ENCODE data around the gene RGS16.

- no peak for TF ChIP-seq LARP7 (IDR thresholded peaks at IDR 0.05)
- TF ChIP-seq EZH2 (IDR thresholded peaks at IDR 0.05; ENCODE audit: borderline replicate concordance, low read depth, low read length) = no peak
- no peak for TF ChIP-seq ZMIZ1 (IDR thresholded peaks at IDR 0.05; ENCODE audit: low read depth in 2 of 2, low read length in 2 of 2)
- TF ChIP-seq E2F4 (CRISPR knock-in tag; IDR thresholded peaks at IDR 0.05; ENCODE audit: low read depth) = no peak
- no peak for TF ChIP-seq ZBTB49 (CRISPR knock-in tag; IDR thresholded peaks at IDR 0.05; ENCODE audit: borderline replicate concordance)
- TF ChIP-seq POLR2A (conservative IDR thresholded peaks at IDR 0.05) = no peak
- no peak for TF ChIP-seq ADNP (tag; IDR thresholded peaks at IDR 0.05)
- TF ChIP-seq DPF2 (IDR thresholded peaks at IDR 0.05) = no peak
- no peak for TF ChIP-seq ZNF592 (IDR thresholded peaks at IDR 0.05)
- TF ChIP-seq GABPB1 (CRISPR knock-in tag; IDR thresholded peaks at IDR 0.05) = no peak
- no peak for TF ChIP-seq BRCA1 (IDR thresholded peaks at IDR 0.05)
- TF ChIP-seq BRCA1 (CRISPR knock-in tag; IDR thresholded peaks at IDR 0.05) = no peak
- no peak for TF ChIP-seq CC2D1A (IDR thresholded peaks at IDR 0.05)
Measured at GRCh38 chr1:182649041-182649440, 44.9 kb upstream of the RGS16 start.

Data from K562 (cell line).